ENCODE data around the gene PADI1. TPM values are rescaled to one million over a fixed set of nuclear protein-coding genes. Genes with fewer than 3 reads are reported as not detected.

The PADI1 gene
- total and polyA plus RNA-seq, 2 of the 8 experiments (the other 6 are each of a cell fraction or from before 2014, with no cell fraction given): 0.20 to 0.30 TPM

GRCh38 chr1:17289721-17290120, 84.8 kb downstream of the PADI1 start (continued):
- TF ChIP-seq TCF12 (IDR thresholded peaks at IDR 0.05; ENCODE audit: low read depth, low read length) (no peak), ZNF274 (IDR thresholded peaks at IDR 0.05; ENCODE audit: borderline replicate concordance, extremely low read depth, low read length) (no peak), CBX8 (IDR thresholded peaks at IDR 0.05; ENCODE audit: borderline replicate concordance, low read depth, low read length) (no peak), CHD7 (IDR thresholded peaks at IDR 0.05; ENCODE audit: insufficient replicate concordance, low read length) (no peak)
